Gastrocnemius medialis (tissue), 4 donors: Measurements from ENCODE around the gene BTF3. TPM values are rescaled to one million over a fixed set of nuclear protein-coding genes. Genes with fewer than 3 reads are reported as not detected.

Source experiments
- ATAC-seq, 2 donors: fragments of 150-250 bp; one replicate each; pipeline ENCODE4 v1.9.1; 2016
- DNase-seq, 2 donors: peaks; one replicate each; pipeline ENCODE4 v3.0.0-alpha.2; 2019
- H3K27ac ChIP-seq, 4 donors: fragments of 200-600 bp; sonication (generic); 1 replicate in 1 of 4; 2 replicates in 3 of 4; pipeline ENCODE4 v1.5.1; 2016 to 2018; ENCODE audit warnings: mild to moderate bottlenecking in 2 of 4, moderate library complexity in 1 of 4
- H3K27me3 ChIP-seq, 3 donors: fragments of 200-600 bp; sonication (generic) in 2 of 3; 1 replicate in 1 of 3; 2 replicates in 2 of 3; pipeline versions ENCODE4 v1.5.1 to v1.6.0; 2016 to 2019; ENCODE audit warnings: mild to moderate bottlenecking in 1 of 3, moderate library complexity in 1 of 3
- H3K36me3 ChIP-seq, 2 donors: fragments of 200-600 bp; sonication (generic) in 1 of 2; one replicate each; pipeline ENCODE4 v1.5.1; 2017 to 2018
- H3K4me1 ChIP-seq, 2 donors: fragments of 200-600 bp; sonication (generic) in 1 of 2; one replicate each; pipeline ENCODE4 v1.5.1; 2016 to 2017; ENCODE audit warnings: mild to moderate bottlenecking in 2 of 2
- H3K4me3 ChIP-seq, 4 donors: fragments of 200-600 bp; sonication (generic) in 3 of 4; 1 replicate in 1 of 4; 2 replicates in 3 of 4; pipeline ENCODE4 v1.5.1; 2016 to 2019; ENCODE audit warnings: mild to moderate bottlenecking in 2 of 4
- H3K9me3 ChIP-seq, 3 donors: fragments of 200-600 bp; sonication (generic) in 2 of 3; 1 replicate in 1 of 3; 2 replicates in 2 of 3; pipeline ENCODE4 v1.5.1; 2016 to 2019
- POLR2A ChIP-seq, 2 donors: fragments of 450-650 bp; IDR thresholded peaks; one replicate each; pipeline ENCODE4 v1.6.1; 2017; ENCODE audit warnings: antibody characterized with exemption in 2 of 2, mild to moderate bottlenecking in 2 of 2, moderate library complexity in 2 of 2
- in situ Hi-C, 4 donors: fragments of 200-750 bp; cut with MboI; loops; one replicate each; pipeline versions ENCODE4 v1.15.0 to v1.8.0; 2017; ENCODE audit warnings: low sequenced_read_pairs in 4 of 4
- intact Hi-C: fragments of 100-400 bp; cut with DNase I; formaldehyde crosslinking; loops from one replicate; pipeline ENCODE4 v1.15.1; 2023; ENCODE audit warnings: low total_unique reads
- total RNA-seq, 4 donors: library from RNA; depleted of rRNA; stranded (reverse); fragments of >200 nt; gene quantifications; one replicate each; pipeline versions ENCODE4 v1.1.0 to v1.2.3, GENCODE V29; 2016
- TF ChIP-seq, protein P1 (sequence below), 5 experiments: fragments of 450-650 bp in 3 of 5; fragments of 200-600 bp in 2 of 5; sonication (generic) in 2 of 5; IDR thresholded peaks in 4 of 5; conservative IDR thresholded peaks in 1 of 5; 1 replicate in 4 of 5; 2 replicates in 1 of 5; pipeline ENCODE4 v1.5.1; 2016 to 2019; ENCODE audit warnings: antibody characterized with exemption in 5 of 5, mild to moderate bottlenecking in 3 of 5, moderate library complexity in 3 of 5

The BTF3 gene
- total RNA-seq, 4 donors from 2014 or later, result 517 to 641 (median 546) TPM

DNA sequence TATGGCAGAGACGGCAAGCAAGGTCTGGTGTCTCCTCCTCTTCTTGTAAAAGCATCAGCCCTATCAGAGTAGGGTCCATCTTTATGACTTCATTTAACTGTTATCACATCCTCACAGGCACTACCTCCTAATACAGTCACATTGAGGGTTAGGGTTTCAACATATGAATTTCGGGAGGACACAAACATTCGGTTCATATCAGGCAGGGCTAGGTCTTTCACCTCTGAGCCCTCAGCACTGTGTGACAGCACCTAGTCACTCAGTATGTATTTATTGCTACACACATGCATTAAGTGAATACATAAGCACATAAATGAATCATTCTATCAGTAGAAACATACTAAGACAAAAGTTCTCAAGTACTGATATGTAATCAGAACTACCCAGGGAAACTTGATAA lies 9.4 kb upstream of the BTF3 start:
- DNase-seq, result no peak
- intact Hi-C loops, result no loop called here
- no peaks in the 10 kb centered on the region for H3K4me1 ChIP-seq
- in situ Hi-C loops, result no loop called here
- no peak overlapping the region for H3K27ac ChIP-seq
- H3K36me3 ChIP-seq, result no peaks in the 10 kb centered on the region
- no peak for TF ChIP-seq POLR2A (IDR thresholded peaks at IDR 0.05)
- TF ChIP-seq, protein P1, sequence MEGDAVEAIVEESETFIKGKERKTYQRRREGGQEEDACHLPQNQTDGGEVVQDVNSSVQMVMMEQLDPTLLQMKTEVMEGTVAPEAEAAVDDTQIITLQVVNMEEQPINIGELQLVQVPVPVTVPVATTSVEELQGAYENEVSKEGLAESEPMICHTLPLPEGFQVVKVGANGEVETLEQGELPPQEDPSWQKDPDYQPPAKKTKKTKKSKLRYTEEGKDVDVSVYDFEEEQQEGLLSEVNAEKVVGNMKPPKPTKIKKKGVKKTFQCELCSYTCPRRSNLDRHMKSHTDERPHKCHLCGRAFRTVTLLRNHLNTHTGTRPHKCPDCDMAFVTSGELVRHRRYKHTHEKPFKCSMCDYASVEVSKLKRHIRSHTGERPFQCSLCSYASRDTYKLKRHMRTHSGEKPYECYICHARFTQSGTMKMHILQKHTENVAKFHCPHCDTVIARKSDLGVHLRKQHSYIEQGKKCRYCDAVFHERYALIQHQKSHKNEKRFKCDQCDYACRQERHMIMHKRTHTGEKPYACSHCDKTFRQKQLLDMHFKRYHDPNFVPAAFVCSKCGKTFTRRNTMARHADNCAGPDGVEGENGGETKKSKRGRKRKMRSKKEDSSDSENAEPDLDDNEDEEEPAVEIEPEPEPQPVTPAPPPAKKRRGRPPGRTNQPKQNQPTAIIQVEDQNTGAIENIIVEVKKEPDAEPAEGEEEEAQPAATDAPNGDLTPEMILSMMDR (IDR thresholded peaks at IDR 0.05 in 4 of 5, conservative IDR thresholded peaks at IDR 0.05 in 1 of 5), result no peak
- H3K27me3 ChIP-seq, result peaks cover 0 to 6% (median 0%) of the 10 kb centered on the region in 3 donors
- H3K9me3 ChIP-seq, result no peaks in the 10 kb centered on the region
- ATAC-seq, result no peak
- H3K4me3 ChIP-seq, result no peak overlapping the region

GRCh38 chr5:73490088-73490487 lies 8.2 kb upstream of the BTF3 start:
- TF ChIP-seq, protein P1 (IDR thresholded peaks at IDR 0.05 in 4 of 5, conservative IDR thresholded peaks at IDR 0.05 in 1 of 5), result no peak
- no peak for TF ChIP-seq POLR2A (IDR thresholded peaks at IDR 0.05)
- H3K27me3 ChIP-seq, result peaks cover 0 to 6% (median 0%) of the 10 kb centered on the region in 3 donors
- no peaks in the 10 kb centered on the region for H3K36me3 ChIP-seq
- ATAC-seq, result no peak
- no peak for DNase-seq
- H3K4me3 ChIP-seq, result no peak overlapping the region
- no peak overlapping the region for H3K27ac ChIP-seq
- intact Hi-C loops, result no loop called here
- H3K9me3 ChIP-seq, result no peaks in the 10 kb centered on the region
- no peaks in the 10 kb centered on the region for H3K4me1 ChIP-seq
- in situ Hi-C loops, result no loop called here

- H3K4me3 ChIP-seq, result no peak overlapping the region
- ATAC-seq, result no peak
- no peak for DNase-seq
- in situ Hi-C loops (no loop called here), intact Hi-C loops (no loop called here)
- H3K27ac ChIP-seq, result no peak overlapping the region
- H3K27me3 ChIP-seq, result peaks cover 0 to 6% (median 0%) of the 10 kb centered on the region in 3 donors
- no peak for TF ChIP-seq POLR2A (IDR thresholded peaks at IDR 0.05)
- TF ChIP-seq, protein P1 (IDR thresholded peaks at IDR 0.05 in 4 of 5, conservative IDR thresholded peaks at IDR 0.05 in 1 of 5), result no peak
- H3K4me1 ChIP-seq, result no peaks in the 10 kb centered on the region
- no peaks in the 10 kb centered on the region for H3K36me3 ChIP-seq
- no peaks in the 10 kb centered on the region for H3K9me3 ChIP-seq
These were observed 7.1 kb upstream of the BTF3 start for GRCh38 chr5:73491155-73491554.

GRCh38 chr5:73493421-73493820 lies 4.8 kb upstream of the BTF3 start:
- no peak for ATAC-seq
- Histone ChIP-seq H3K27ac (no peak overlapping the region), H3K4me1 (peaks cover 5 to 9% of the 10 kb centered on the region in 2 donors), H3K4me3 (no peak overlapping the region), H3K9me3 (no peaks in the 10 kb centered on the region), H3K27me3 (peaks cover 0 to 6% (median 0%) of the 10 kb centered on the region in 3 donors), H3K36me3 (no peaks in the 10 kb centered on the region)
- intact Hi-C loops, result no loop called here
- in situ Hi-C loops, result no loop called here
- TF ChIP-seq POLR2A (IDR thresholded peaks at IDR 0.05), result no peak
- TF ChIP-seq, protein P1 (IDR thresholded peaks at IDR 0.05 in 4 of 5, conservative IDR thresholded peaks at IDR 0.05 in 1 of 5), result no peak
- DNase-seq, result no peak

DNA sequence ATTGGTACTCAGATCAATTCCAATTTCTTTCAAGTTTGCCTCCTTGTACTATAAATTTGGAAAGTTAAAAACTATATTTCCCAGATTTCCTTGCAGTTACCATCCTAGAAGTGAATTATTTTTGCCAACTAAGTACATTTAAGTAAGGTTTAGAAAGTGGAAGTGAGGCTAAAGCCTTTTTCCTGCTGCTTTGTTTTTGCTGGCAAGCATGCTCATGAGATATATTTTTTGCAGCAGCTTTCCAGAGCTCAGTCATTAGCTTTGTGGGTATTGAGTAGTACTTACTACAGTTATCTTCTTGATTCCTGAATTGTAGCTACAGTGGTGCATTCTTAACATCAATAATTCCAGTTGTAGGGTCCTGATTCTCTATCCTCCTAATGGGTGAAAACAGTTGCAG lies 3.5 kb upstream of the BTF3 start:
- no peak overlapping the region for H3K27ac ChIP-seq
- H3K4me3 ChIP-seq, result no peak overlapping the region
- in situ Hi-C loops, result no loop called here
- intact Hi-C loops, result no loop called here
- DNase-seq, result no peak
- no peaks in the 10 kb centered on the region for H3K9me3 ChIP-seq
- H3K27me3 ChIP-seq, result peaks cover 0 to 6% (median 0%) of the 10 kb centered on the region in 3 donors
- peaks cover 15% of the 10 kb centered on the region in 2 donors for H3K4me1 ChIP-seq
- no peak for TF ChIP-seq POLR2A (IDR thresholded peaks at IDR 0.05)
- TF ChIP-seq, protein P1 (IDR thresholded peaks at IDR 0.05 in 4 of 5, conservative IDR thresholded peaks at IDR 0.05 in 1 of 5), result no peak
- no peak for ATAC-seq
- H3K36me3 ChIP-seq, result no peaks in the 10 kb centered on the region
